GM06990 (cell line): ENCODE measurements around the gene SFN.

ENCODE experiments used
- DNase-seq: peaks from one replicate; pipeline ENCODE4 v3.0.0-alpha.2; 2011; ENCODE audit not compliant: insufficient read length; ENCODE audit errors: extremely low read depth
- H3K27me3 ChIP-seq: replicated peaks from 2 replicates; pipeline ENCODE4 v1.6.0; 2011; ENCODE audit warnings: low read length; ENCODE audit not compliant: control insufficient read depth, insufficient read depth
- H3K36me3 ChIP-seq: 2 replicates; pipeline ENCODE4 v1.5.1; 2011; ENCODE audit warnings: low read length; ENCODE audit not compliant: control insufficient read depth, insufficient read depth
- H3K4me3 ChIP-seq: replicated peaks from 2 replicates; pipeline ENCODE4 v1.5.1; 2011; ENCODE audit warnings: low read depth, mild to moderate bottlenecking, control low read depth, low read length
- CTCF ChIP-seq: IDR thresholded peaks from 2 replicates; pipeline ENCODE4 v1.5.1; 2011; ENCODE audit warnings: low read length, control low read depth, mild to moderate bottlenecking, inconsistent platforms; ENCODE audit not compliant: insufficient read depth, poor library complexity, severe bottlenecking

Gene SFN

GRCh38 chr1:26894263-26894662 is 31.3 kb downstream of the SFN start:
- H3K36me3 ChIP-seq: peaks cover 16% of the 10 kb centered on the region
- H3K27me3 ChIP-seq: no peaks in the 10 kb centered on the region
- no peak overlapping the region for H3K4me3 ChIP-seq
- TF ChIP-seq CTCF: no peak
- no peak for DNase-seq

- no peak overlapping the region for H3K4me3 ChIP-seq
- no peak for TF ChIP-seq CTCF
- H3K36me3 ChIP-seq: peaks cover 13% of the 10 kb centered on the region
- no peak for DNase-seq
- H3K27me3 ChIP-seq: no peaks in the 10 kb centered on the region
Observed at GRCh38 chr1:26897351-26897750, 34.4 kb downstream of the SFN start.

- Histone ChIP-seq H3K27me3 (no peaks in the 10 kb centered on the region), H3K4me3 (peak within 1 kb of the TSS; percentile 96), H3K36me3 (peaks cover 3% of the 10 kb centered on the region)
- TF ChIP-seq CTCF: no peak
- peak; percentile 81 for DNase-seq
Observed at GRCh38 chr1:26900001-26900814, 37.3 kb downstream of the SFN start, which contains the start of gene GPATCH3. TSS of gene GPATCH3 (minus strand) at chr1:26900467. CDS start at chr1:26900442, 25 bp downstream.

- Histone ChIP-seq H3K36me3 (no peaks in the 10 kb centered on the region), H3K27me3 (no peaks in the 10 kb centered on the region), H3K4me3 (peak overlapping the region; percentile 96)
- no peak for TF ChIP-seq CTCF
- DNase-seq: no peak
Observed at GRCh38 chr1:26900815-26901511, 38.0 kb downstream of the SFN start.

- Histone ChIP-seq H3K4me3 (no peak overlapping the region), H3K36me3 (no peaks in the 10 kb centered on the region), H3K27me3 (no peaks in the 10 kb centered on the region)
- TF ChIP-seq CTCF: no peak
- no peak for DNase-seq
Observed at GRCh38 chr1:26907071-26907917, 44.3 kb downstream of the SFN start.
